Heart right ventricle (tissue), 16 donors: ENCODE data around the gene ZNF311. TPM values are rescaled to one million over a fixed set of nuclear protein-coding genes. Genes with fewer than 3 reads are reported as not detected.

Experiments used
- ATAC-seq, 8 donors: fragments of 200-7000 bp; cut with Tn5 transposase; one replicate each; pipeline ENCODE4 v1.9.1; 2020; ENCODE audit warnings: mild to moderate bottlenecking in 8 of 8, moderate library complexity in 8 of 8, moderate number of reproducible peaks in 1 of 8
- DNase-seq, 2 donors: peaks; one replicate each; pipeline ENCODE4 v3.0.0-alpha.2; 2020
- H3K27ac ChIP-seq, 10 donors: fragments of 200-600 bp; sonication (generic) in 2 of 10; one replicate each; pipeline versions ENCODE4 v1.5.0 to v1.8.0; 2020 to 2022; ENCODE audit warnings: mild to moderate bottlenecking in 3 of 10
- H3K27me3 ChIP-seq, 7 donors: fragments of 200-600 bp; one replicate each; pipeline ENCODE4 v1.8.0; 2021 to 2022; ENCODE audit warnings: mild to moderate bottlenecking in 2 of 7
- H3K36me3 ChIP-seq, 9 donors: fragments of 200-600 bp; sonication (generic) in 1 of 9; one replicate each; pipeline versions ENCODE4 v1.5.0 to v1.8.0; 2020 to 2022; ENCODE audit warnings: mild to moderate bottlenecking in 2 of 9
- H3K4me1 ChIP-seq, 9 donors: fragments of 200-600 bp; sonication (generic) in 1 of 9; one replicate each; pipeline versions ENCODE4 v1.5.0 to v1.8.0; 2020 to 2022; ENCODE audit warnings: mild to moderate bottlenecking in 4 of 9
- H3K4me3 ChIP-seq, 10 donors: fragments of 200-600 bp; sonication (generic) in 2 of 10; one replicate each; pipeline versions ENCODE4 v1.5.0 to v1.8.0; 2020 to 2022; ENCODE audit warnings: mild to moderate bottlenecking in 7 of 10, moderate library complexity in 2 of 10
- H3K9me3 ChIP-seq, 11 donors: fragments of 200-600 bp in 10 of 11; sonication (generic) in 2 of 11; one replicate each; pipeline versions ENCODE4 v1.5.0 to v1.8.0; 2013 to 2022; ENCODE audit warnings: mild to moderate bottlenecking in 2 of 11, control low read depth in 1 of 11, moderate library complexity in 1 of 11
- CTCF ChIP-seq, 9 donors: fragments of 200-600 bp; sonication (generic) in 2 of 9; IDR thresholded peaks; one replicate each; pipeline versions ENCODE4 v1.5.0 to v1.8.0; 2021 to 2022; ENCODE audit warnings: antibody characterized with exemption in 9 of 9, mild to moderate bottlenecking in 5 of 9, moderate library complexity in 1 of 9
- WGBS, 2 donors: extraction: QIAGEN DNeasy Blood & Tissue Kit; methylation state at CpG; one replicate each; pipeline ENCODE4 v1.1.7; 2013; ENCODE audit warnings: inconsistent platforms in 1 of 2; 5-methylcytosine and 5-hydroxymethylcytosine counted together
- intact Hi-C, 10 donors: fragments of 100-400 bp; cut with DNase I; formaldehyde crosslinking; loops; one replicate each; pipeline versions ENCODE4 v1.11.1 to v1.14.2; 2022
- polyA plus RNA-seq, 2 donors: library from polyadenylated mRNA; stranded (reverse); fragments of 200-250 nt; gene quantifications; one replicate each; pipeline ENCODE4 v1.2.3, GENCODE V29; 2013
- total RNA-seq, 10 donors: library from RNA; stranded (reverse); fragmentation: NEBNext Ultra II Directional in 3 of 10; extraction: Animal tissue kit (Norgen Biotek cat#: 25700) in 3 of 10; gene quantifications; one replicate each; pipeline versions ENCODE4 v1.2.1 to v1.2.4, GENCODE V29; 2021 to 2023
- donor health status: Arrhythmogenic right ventricular cardiomyopathy.
- donor health status: ischemic (EF 13 %, LVEDD 7.1; RV severe dilation, severe dysfunction).
- donor health status: healthy with polysubstance abuse.
- donor health status: DM: no; HTN: yes; CAD: no.
- donor health status: DM: no; HTN: no; CAD: no.
- donor health status: ischemic (EF 25% LVEDD 6.9; RV normal size, moderate dysfunction).
- donor health status: ischemic (EF 25% LVEDD 5.7; RV mildly dilated, moderate dysfunction).
- donor health status: healthy.
- donor health status: DM: yes; HTN: yes; CAD: no.
- donor health status: Ischemic cardiomyopathy.
- donor health status: ischemic (EF 35%, LVEDD 5.7; RV mildly dilated, moderate dysfunction).
- donor health status: nonischemic (EF 11% LVEDD 7.7; RV severe dilation, severe dysfunction).
- donor health status: DM: yes; HTN: yes; CAD: no.
- donor health status: PGD.
- donor health status: ischemic (EF 29% LVEDD 5.4; RV normal size, mild dysfunction).
- donor health status: nonischemic (EF 23%, LVEDD 6.1; RV moderate dilation, normal function).

The ZNF311 gene
- total and polyA plus RNA-seq, 12 donors: 0.08 to 0.66 (median 0.23) TPM

- DNase-seq (no peak), ATAC-seq (no peak)
- Histone ChIP-seq H3K9me3 (no peaks in the 10 kb centered on the region), H3K27ac (no peak overlapping the region), H3K36me3 (no peaks in the 10 kb centered on the region), H3K4me1 (peaks cover 0 to 22% (median 3%) of the 10 kb centered on the region in 9 donors), H3K4me3 (no peak overlapping the region), H3K27me3 (peaks cover 0 to 12% (median 3%) of the 10 kb centered on the region in 7 donors)
- TF ChIP-seq CTCF (IDR thresholded peaks at IDR 0.05): no peak
- intact Hi-C loops: loop anchor here in 2 of 10 donors (5.0 to 10.0 kb wide), 3 partner anchors 33 to 94 kb away; no protein-coding TSS in a partner anchor
- 85 to 86% methylated on average over 23 of the region's 23 CpGs for WGBS, 2 donors
These were observed 56.2 kb downstream of the ZNF311 start for GRCh38 chr6:28948782-28949486.

DNA sequence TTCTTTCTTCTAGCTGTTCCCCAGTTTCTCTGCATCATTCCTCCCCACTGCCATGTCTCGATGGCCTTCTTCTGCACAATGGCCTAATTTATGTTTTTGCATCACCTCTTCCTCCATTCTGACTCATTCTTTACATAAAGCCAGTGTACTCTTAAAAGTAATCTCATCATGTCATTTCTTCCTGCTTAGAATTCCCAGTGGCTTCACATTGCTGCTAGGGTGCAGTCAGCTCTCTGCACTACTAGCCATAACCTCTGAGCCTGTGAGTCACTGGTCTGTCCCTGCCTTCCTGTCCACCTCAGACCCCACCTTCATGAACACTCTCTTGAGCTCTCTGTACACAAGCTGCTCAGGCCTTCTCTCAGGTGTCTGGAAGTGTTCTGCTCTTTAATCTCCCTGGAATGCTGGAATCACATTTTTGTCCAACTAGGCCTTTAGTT, 57.3 kb downstream of the ZNF311 start:
- intact Hi-C loops: loop anchor here in 2 of 10 donors (5.0 to 10.0 kb wide), 3 partner anchors 34 to 93 kb away; no protein-coding TSS in a partner anchor
- H3K9me3 ChIP-seq: no peaks in the 10 kb centered on the region
- H3K4me3 ChIP-seq: no peak overlapping the region
- TF ChIP-seq CTCF (IDR thresholded peaks at IDR 0.05): no peak
- no peaks in the 10 kb centered on the region for H3K36me3 ChIP-seq
- 86 to 92% methylated on average over 1 of the region's 1 CpG for WGBS, 2 donors
- H3K27ac ChIP-seq: no peak overlapping the region
- H3K27me3 ChIP-seq: peaks cover 0 to 1% (median 0%) of the 10 kb centered on the region in 7 donors
- ATAC-seq: no peak
- peaks cover 0 to 24% (median 7%) of the 10 kb centered on the region in 9 donors for H3K4me1 ChIP-seq
- DNase-seq: no peak

- Histone ChIP-seq H3K36me3 (no peaks in the 10 kb centered on the region), H3K9me3 (no peaks in the 10 kb centered on the region), H3K27ac (no peak overlapping the region), H3K4me3 (no peak overlapping the region), H3K4me1 (peaks cover 0 to 30% (median 13%) of the 10 kb centered on the region in 9 donors), H3K27me3 (no peaks in the 10 kb centered on the region)
- DNase-seq (no peak), ATAC-seq (no peak)
- intact Hi-C loops: loop anchor here in 2 of 10 donors (5.0 to 10.0 kb wide), 3 partner anchors 35 to 92 kb away; no protein-coding TSS in a partner anchor
- WGBS, 2 donors: 81 to 82% methylated on average over 6 of the region's 6 CpGs
- no peak for TF ChIP-seq CTCF (IDR thresholded peaks at IDR 0.05)
These were observed 57.9 kb downstream of the ZNF311 start for GRCh38 chr6:28947067-28947765.

- Histone ChIP-seq H3K4me1 (peaks cover 0 to 46% (median 19%) of the 10 kb centered on the region in 9 donors), H3K4me3 (no peak overlapping the region), H3K27ac (no peak overlapping the region), H3K27me3 (no peaks in the 10 kb centered on the region), H3K36me3 (no peaks in the 10 kb centered on the region), H3K9me3 (no peaks in the 10 kb centered on the region)
- ATAC-seq (no peak), DNase-seq (no peak)
- 85 to 88% methylated on average over 3 of the region's 3 CpGs for WGBS, 2 donors
- intact Hi-C loops: loop anchor here in 5 of 10 donors (2.0 to 10.0 kb wide), 5 partner anchors 21 to 91 kb away; no protein-coding TSS in a partner anchor
- no peak for TF ChIP-seq CTCF (IDR thresholded peaks at IDR 0.05)
These were observed 59.8 kb downstream of the ZNF311 start for GRCh38 chr6:28945349-28945748.
